OCI-LY1 (cell line): ENCODE measurements around the gene SBK2.
"Not testable (repeated sequence)": the region's sequence is repeated elsewhere in the genome, so short reads cannot be mapped to it uniquely, and the experiment has no call there.

Experiments
- H2AFZ ChIP-seq: fragments of 200-600 bp; sonication (generic), shearing (Covaris generic); 2 replicates; pipeline ENCODE4 v1.6.0; 2014; ENCODE audit warnings: antibody characterized with exemption, mild to moderate bottlenecking, low read length
- H3F3A ChIP-seq: fragments of 200-600 bp; sonication (generic), shearing (Covaris generic); 2 replicates; pipeline ENCODE4 v1.6.0; 2014; ENCODE audit warnings: mild to moderate bottlenecking, antibody characterized with exemption, low read length, moderate library complexity; ENCODE audit not compliant: insufficient read depth
- H3K27ac ChIP-seq: fragments of 200-600 bp; sonication (generic); 2 replicates; pipeline ENCODE4 v1.5.1; 2014; ENCODE audit warnings: low read length, mixed run types, mild to moderate bottlenecking, low read depth; ENCODE audit not compliant: poor library complexity, severe bottlenecking
- H3K27me3 ChIP-seq: fragments of 200-600 bp; sonication (generic); 2 replicates; pipeline ENCODE4 v1.6.0; 2014; ENCODE audit warnings: antibody characterized with exemption, mild to moderate bottlenecking, low read length, moderate library complexity; ENCODE audit not compliant: insufficient read depth
- H3K36me3 ChIP-seq: fragments of 200-600 bp; sonication (generic); 2 replicates; pipeline ENCODE4 v1.6.1; 2014; ENCODE audit warnings: mild to moderate bottlenecking, antibody characterized with exemption, low read length, moderate library complexity, mixed read lengths; ENCODE audit not compliant: insufficient read depth
- H3K4me1 ChIP-seq: fragments of 200-600 bp; sonication (generic); 2 replicates; pipeline ENCODE4 v1.5.1; 2014; ENCODE audit warnings: mild to moderate bottlenecking, low read length, moderate library complexity; ENCODE audit not compliant: insufficient read depth, severe bottlenecking
- H3K4me2 ChIP-seq: fragments of 200-600 bp; sonication (generic), shearing (Covaris generic); 2 replicates; pipeline ENCODE4 v1.6.1; 2014; ENCODE audit warnings: low read length
- H3K4me3 ChIP-seq: fragments of 200-600 bp; sonication (generic); 2 replicates; pipeline ENCODE4 v1.5.1; 2014; ENCODE audit warnings: low read length, low read depth, mild to moderate bottlenecking, mixed read lengths; ENCODE audit not compliant: poor library complexity, severe bottlenecking
- H3K79me2 ChIP-seq: fragments of 200-600 bp; shearing (Covaris generic); 2 replicates; pipeline ENCODE4 v1.6.1; 2016; ENCODE audit warnings: mixed run types, low read length, mixed read lengths; ENCODE audit not compliant: insufficient read depth
- H3K9ac ChIP-seq: fragments of 200-600 bp; sonication (generic), shearing (Covaris generic); 2 replicates; pipeline ENCODE4 v1.6.1; 2014; ENCODE audit warnings: mild to moderate bottlenecking, low read length, mixed read lengths
- H3K9me2 ChIP-seq: fragments of 200-600 bp; sonication (generic), shearing (Covaris generic); 2 replicates; pipeline ENCODE4 v1.6.1; 2014; ENCODE audit warnings: low read depth, mild to moderate bottlenecking, low read length, mixed read lengths
- H3K9me3 ChIP-seq: fragments of 200-600 bp; shearing (Covaris generic); 2 replicates; pipeline ENCODE4 v1.6.1; 2014; ENCODE audit warnings: low read length, mixed read lengths
- H4K20me1 ChIP-seq: fragments of 200-600 bp; sonication (generic), shearing (Covaris generic); 2 replicates; pipeline ENCODE4 v1.6.0; 2016; ENCODE audit warnings: mild to moderate bottlenecking, low read length; ENCODE audit not compliant: insufficient read depth
- CTCF ChIP-seq: fragments of 200-600 bp; sonication (generic), shearing (Covaris generic); IDR thresholded peaks from 2 replicates; pipeline ENCODE4 v1.5.1; 2017; ENCODE audit warnings: mild to moderate bottlenecking, antibody characterized with exemption, low read length, moderate library complexity, mixed read lengths
- EZH2 ChIP-seq: fragments of 200-600 bp; sonication (generic), shearing (Covaris generic); IDR thresholded peaks from 2 replicates; pipeline ENCODE4 v1.8.0; 2017; ENCODE audit warnings: borderline replicate concordance, mixed run types, mild to moderate bottlenecking, antibody characterized with exemption, low read length, moderate library complexity, mixed read lengths

SBK2 gene

DNA sequence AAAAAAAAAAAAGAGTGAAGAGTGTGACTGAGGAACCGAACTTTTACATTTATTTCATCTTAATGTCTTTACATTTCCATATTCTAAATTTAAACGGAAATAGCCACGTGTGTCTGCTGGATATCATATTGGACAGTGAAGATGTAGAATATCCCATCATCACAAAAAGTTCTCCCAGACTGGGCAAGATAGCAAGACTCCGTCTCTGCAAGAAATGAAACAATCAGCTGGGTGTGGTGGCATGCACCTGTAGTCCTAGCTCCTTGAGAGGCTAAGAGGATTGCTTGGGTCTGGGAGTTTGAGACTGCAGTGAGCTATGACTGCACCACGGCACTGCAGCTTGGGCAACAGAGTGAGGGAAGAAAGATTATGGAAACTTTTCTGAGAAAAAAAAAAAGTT is 39.8 kb upstream of the SBK2 start:
- H3K9me2 ChIP-seq, result no peaks in the 10 kb centered on the region

DNA sequence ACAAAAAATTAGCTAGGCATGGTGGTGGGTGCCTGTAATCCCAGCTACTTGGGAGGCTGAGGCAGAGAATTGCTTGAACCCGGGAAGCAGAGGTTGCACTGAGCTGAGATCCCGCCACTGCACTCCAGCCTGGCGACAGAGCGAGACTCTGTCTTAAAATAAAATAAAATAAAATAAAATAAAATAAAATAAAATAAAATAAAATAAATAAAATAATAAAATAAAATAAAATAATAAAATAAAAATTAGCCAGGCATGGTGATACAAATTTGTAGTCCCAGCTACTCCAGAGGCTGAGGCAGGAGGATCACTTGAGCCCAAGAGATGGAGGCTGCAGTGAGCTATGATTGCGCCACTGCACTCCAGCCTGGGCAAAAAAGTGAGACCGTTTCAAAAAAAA is 37.0 kb upstream of the SBK2 start:
- H3K9ac ChIP-seq, H3K79me2 ChIP-seq, H4K20me1 ChIP-seq, H3K9me3 ChIP-seq, H3K4me3 ChIP-seq, H3F3A ChIP-seq, H3K27ac ChIP-seq, H3K9me2 ChIP-seq, H3K4me1 ChIP-seq, H3K4me2 ChIP-seq, H3K27me3 ChIP-seq, H2AFZ ChIP-seq: not testable (repeated sequence)
- H3K36me3 ChIP-seq, result peaks cover 11% of the 10 kb centered on the region

More for the DNA sequence above, 39.8 kb upstream of the SBK2 start:
- TF ChIP-seq EZH2 (no peak), CTCF (no peak)
- peaks cover 11% of the 10 kb centered on the region for H3K36me3 ChIP-seq
- no peak overlapping the region for H3K27ac ChIP-seq
- H3K9ac ChIP-seq, result no peak overlapping the region
- no peaks in the 10 kb centered on the region for H3K9me3 ChIP-seq
- H3K4me1 ChIP-seq, result peaks cover 15% of the 10 kb centered on the region
- no peak overlapping the region for H3K4me3 ChIP-seq
- H3K4me2 ChIP-seq, result no peak overlapping the region
- H4K20me1 ChIP-seq, result no peaks in the 10 kb centered on the region
- no peak overlapping the region for H2AFZ ChIP-seq
- no peaks in the 10 kb centered on the region for H3F3A ChIP-seq
- no peaks in the 10 kb centered on the region for H3K27me3 ChIP-seq
- H3K79me2 ChIP-seq, result no peaks in the 10 kb centered on the region

- H3K27me3 ChIP-seq, H3K27ac ChIP-seq, H3K9me2 ChIP-seq, H2AFZ ChIP-seq, H4K20me1 ChIP-seq, H3K79me2 ChIP-seq, H3K36me3 ChIP-seq, H3K9me3 ChIP-seq, H3K4me3 ChIP-seq, H3K4me1 ChIP-seq, H3F3A ChIP-seq, H3K9ac ChIP-seq, H3K4me2 ChIP-seq: not testable (repeated sequence)
These were observed 32.5 kb upstream of the SBK2 start for GRCh38 chr19:55569477-55569876.

DNA sequence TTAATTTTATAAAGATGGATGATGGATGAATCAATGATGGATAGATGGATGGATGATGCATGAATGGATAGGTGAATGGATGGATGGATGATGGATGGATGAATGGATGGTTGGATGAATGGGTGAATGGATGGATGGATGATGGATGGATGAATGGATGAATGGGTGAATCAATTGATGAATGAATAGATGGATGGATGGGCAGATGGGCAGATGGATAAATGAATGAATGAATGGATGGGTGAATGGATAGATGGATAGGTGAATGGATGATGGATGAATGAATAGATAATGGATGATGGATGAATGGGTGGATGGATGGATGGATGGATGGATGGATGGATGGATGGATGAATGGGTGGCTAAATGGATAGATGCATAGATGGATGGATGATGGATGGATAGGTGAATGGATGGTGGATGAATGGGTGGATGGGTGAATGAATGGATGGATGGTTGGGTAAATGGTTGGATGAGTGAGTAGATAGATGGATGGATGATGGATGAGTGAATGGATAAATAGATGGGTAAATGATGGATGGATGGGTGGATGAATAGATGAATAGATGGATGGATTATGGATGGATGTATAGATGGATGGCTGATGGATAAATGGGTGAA is 30.9 kb upstream of the SBK2 start:
- TF ChIP-seq EZH2, result no peak
- no peak for TF ChIP-seq CTCF
- Histone ChIP-seq H3K9ac (no peak overlapping the region), H3K27me3 (no peaks in the 10 kb centered on the region; the same call in 1 of the 2 replicates), H3K4me3 (no peak overlapping the region), H4K20me1 (no peaks in the 10 kb centered on the region), H3K9me3 (no peaks in the 10 kb centered on the region), H3K4me2 (no peak overlapping the region), H3F3A (no peaks in the 10 kb centered on the region), H3K9me2 (no peaks in the 10 kb centered on the region), H3K36me3 (no peaks in the 10 kb centered on the region), H3K79me2 (no peaks in the 10 kb centered on the region), H3K4me1 (no peaks in the 10 kb centered on the region), H3K27ac (no peak overlapping the region), H2AFZ (no peak overlapping the region)
